ENCODE data around the gene ATF4. TPM values are rescaled to one million over a fixed set of nuclear protein-coding genes. Genes with fewer than 3 reads are reported as not detected.

The ATF4 gene
- total RNA-seq, 1 donor from 2014 or later, result 173 TPM

GRCh38 chr22:39508393-39508792 is 12.0 kb upstream of the ATF4 start:
- intact Hi-C loops (cut with DNase I), result no loop called here
- H3K36me3 ChIP-seq, result peaks cover 65 to 89% of the 10 kb centered on the region in 2 donors
- H3K9me3 ChIP-seq, result no peaks in the 10 kb centered on the region
- H3K27me3 ChIP-seq, result no peaks in the 10 kb centered on the region
- H3K27ac ChIP-seq, result no peak overlapping the region
- no peak for DNase-seq (ENCODE audit: low spot score in 2 of 2)
- TF ChIP-seq, protein P1, sequence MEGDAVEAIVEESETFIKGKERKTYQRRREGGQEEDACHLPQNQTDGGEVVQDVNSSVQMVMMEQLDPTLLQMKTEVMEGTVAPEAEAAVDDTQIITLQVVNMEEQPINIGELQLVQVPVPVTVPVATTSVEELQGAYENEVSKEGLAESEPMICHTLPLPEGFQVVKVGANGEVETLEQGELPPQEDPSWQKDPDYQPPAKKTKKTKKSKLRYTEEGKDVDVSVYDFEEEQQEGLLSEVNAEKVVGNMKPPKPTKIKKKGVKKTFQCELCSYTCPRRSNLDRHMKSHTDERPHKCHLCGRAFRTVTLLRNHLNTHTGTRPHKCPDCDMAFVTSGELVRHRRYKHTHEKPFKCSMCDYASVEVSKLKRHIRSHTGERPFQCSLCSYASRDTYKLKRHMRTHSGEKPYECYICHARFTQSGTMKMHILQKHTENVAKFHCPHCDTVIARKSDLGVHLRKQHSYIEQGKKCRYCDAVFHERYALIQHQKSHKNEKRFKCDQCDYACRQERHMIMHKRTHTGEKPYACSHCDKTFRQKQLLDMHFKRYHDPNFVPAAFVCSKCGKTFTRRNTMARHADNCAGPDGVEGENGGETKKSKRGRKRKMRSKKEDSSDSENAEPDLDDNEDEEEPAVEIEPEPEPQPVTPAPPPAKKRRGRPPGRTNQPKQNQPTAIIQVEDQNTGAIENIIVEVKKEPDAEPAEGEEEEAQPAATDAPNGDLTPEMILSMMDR (IDR thresholded peaks at IDR 0.05), result no peak
- no peak overlapping the region for H3K4me3 ChIP-seq
- H3K4me1 ChIP-seq, result peaks cover 0 to 4% of the 10 kb centered on the region in 2 donors

GRCh38 chr22:39510529-39511149 is 9.7 kb upstream of the ATF4 start:
- TF ChIP-seq, protein P1 (IDR thresholded peaks at IDR 0.05), result no peak
- H3K27ac ChIP-seq, result no peak overlapping the region
- no peaks in the 10 kb centered on the region for H3K9me3 ChIP-seq
- H3K36me3 ChIP-seq, result peaks cover 71 to 94% of the 10 kb centered on the region in 2 donors
- intact Hi-C loops (cut with DNase I), result no loop called here
- no peaks in the 10 kb centered on the region for H3K27me3 ChIP-seq
- DNase-seq (ENCODE audit: low spot score in 2 of 2), result no peak
- no peak overlapping the region for H3K4me3 ChIP-seq
- H3K4me1 ChIP-seq, result no peaks in the 10 kb centered on the region

DNA sequence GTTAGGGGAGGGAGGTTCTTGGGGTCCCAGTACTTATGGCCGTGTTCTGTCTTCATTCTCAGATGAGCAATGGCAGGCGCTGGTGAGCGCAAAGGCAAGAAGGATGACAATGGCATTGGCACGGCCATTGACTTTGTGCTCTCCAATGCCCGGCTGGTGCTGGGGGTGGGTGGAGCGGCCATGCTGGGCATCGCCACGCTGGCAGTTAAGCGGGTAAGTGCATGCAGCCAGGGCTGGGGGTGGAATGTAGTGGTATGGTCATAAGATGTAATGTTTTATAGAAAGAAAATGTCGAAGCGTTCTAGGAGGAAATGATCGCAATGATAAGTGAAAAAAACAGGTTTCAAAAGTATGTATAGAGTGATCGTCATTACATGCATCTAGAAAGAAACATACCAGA is 9.1 kb upstream of the ATF4 start:
- no peak overlapping the region for H3K27ac ChIP-seq
- no peaks in the 10 kb centered on the region for H3K27me3 ChIP-seq
- H3K9me3 ChIP-seq, result no peaks in the 10 kb centered on the region
- TF ChIP-seq, protein P1 (IDR thresholded peaks at IDR 0.05), result no peak
- no peak for DNase-seq (ENCODE audit: low spot score in 2 of 2)
- intact Hi-C loops (cut with DNase I), result no loop called here
- H3K36me3 ChIP-seq, result peaks cover 67 to 94% of the 10 kb centered on the region in 2 donors
- H3K4me1 ChIP-seq, result no peaks in the 10 kb centered on the region
- no peak overlapping the region for H3K4me3 ChIP-seq

- Histone ChIP-seq H3K4me1 (no peaks in the 10 kb centered on the region), H3K36me3 (peaks cover 59 to 91% of the 10 kb centered on the region in 2 donors), H3K9me3 (no peaks in the 10 kb centered on the region), H3K4me3 (no peak overlapping the region), H3K27ac (no peak overlapping the region), H3K27me3 (no peaks in the 10 kb centered on the region)
- DNase-seq (ENCODE audit: low spot score in 2 of 2), result no peak
- intact Hi-C loops (cut with DNase I), result no loop called here
- TF ChIP-seq, protein P1 (IDR thresholded peaks at IDR 0.05), result no peak
Observed at GRCh38 chr22:39512026-39512425, 8.3 kb upstream of the ATF4 start.

DNA sequence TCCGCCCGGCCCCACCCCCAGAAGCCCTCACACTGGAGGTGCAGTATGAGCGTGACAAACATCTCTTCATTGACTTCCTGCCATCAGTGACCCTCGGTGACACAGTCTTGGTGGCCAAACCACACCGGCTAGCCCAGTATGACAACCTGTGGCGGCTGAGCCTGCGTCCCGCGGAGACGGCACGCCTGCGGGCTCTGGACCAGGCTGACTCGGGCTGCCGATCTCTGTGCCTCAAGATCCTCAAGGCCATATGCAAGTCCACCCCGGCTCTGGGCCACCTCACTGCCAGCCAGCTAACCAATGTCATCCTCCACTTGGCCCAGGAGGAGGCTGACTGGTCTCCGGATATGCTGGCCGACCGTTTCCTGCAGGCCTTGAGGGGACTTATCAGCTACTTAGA is 6.6 kb upstream of the ATF4 start:
- Histone ChIP-seq H3K9me3 (no peaks in the 10 kb centered on the region), H3K4me3 (no peak overlapping the region), H3K4me1 (peaks cover under 1 to 6% of the 10 kb centered on the region in 2 donors), H3K27me3 (no peaks in the 10 kb centered on the region), H3K27ac (no peak overlapping the region), H3K36me3 (peaks cover 51 to 81% of the 10 kb centered on the region in 2 donors)
- TF ChIP-seq, protein P1 (IDR thresholded peaks at IDR 0.05), result no peak
- intact Hi-C loops (cut with DNase I), result no loop called here
- no peak for DNase-seq (ENCODE audit: low spot score in 2 of 2)
